Effector memory CD4-positive, alpha-beta T cell (primary cell): ENCODE measurements around the gene KLHDC4.

Experiments used
- DNase-seq, 3 donors: peaks; one replicate each; pipeline ENCODE4 v3.0.0-alpha.2; 2020
- H3K27ac ChIP-seq: 2 replicates; pipeline ENCODE4 v1.7.0; 2013; ENCODE audit warnings: mild to moderate bottlenecking, low read length, moderate library complexity; ENCODE audit not compliant: insufficient read depth, poor library complexity, severe bottlenecking
- H3K27me3 ChIP-seq: replicated peaks from 2 replicates; pipeline ENCODE4 v1.7.0; 2013; ENCODE audit warnings: mild to moderate bottlenecking, low read length; ENCODE audit not compliant: insufficient read depth, control insufficient read depth, poor library complexity, severe bottlenecking
- H3K36me3 ChIP-seq: 2 replicates; pipeline ENCODE4 v1.7.0; 2013; ENCODE audit warnings: mild to moderate bottlenecking, low read length, moderate library complexity; ENCODE audit not compliant: control insufficient read depth, insufficient read depth
- H3K4me1 ChIP-seq: 2 replicates; pipeline ENCODE4 v1.7.0; 2013; ENCODE audit warnings: low read length, mild to moderate bottlenecking; ENCODE audit not compliant: control insufficient read depth, insufficient read depth, poor library complexity, severe bottlenecking
- H3K4me3 ChIP-seq: 2 replicates; pipeline ENCODE4 v1.7.0; 2013; ENCODE audit warnings: low read length, low read depth, mild to moderate bottlenecking; ENCODE audit not compliant: insufficient read depth, poor library complexity, severe bottlenecking
- H3K9me3 ChIP-seq: 2 replicates; pipeline ENCODE4 v1.7.0; 2013; ENCODE audit warnings: mild to moderate bottlenecking, low read length, moderate library complexity; ENCODE audit not compliant: control insufficient read depth

KLHDC4 gene

GRCh38 chr16:87667443-87667842 lies 98.3 kb downstream of the KLHDC4 start:
- H3K36me3 ChIP-seq = no peaks in the 10 kb centered on the region
- no peaks in the 10 kb centered on the region for H3K4me1 ChIP-seq
- no peaks in the 10 kb centered on the region for H3K9me3 ChIP-seq
- H3K27ac ChIP-seq = no peak overlapping the region
- no peaks in the 10 kb centered on the region for H3K27me3 ChIP-seq
- H3K4me3 ChIP-seq = no peak overlapping the region
- DNase-seq = no peak

GRCh38 chr16:87666919-87667318 lies 98.9 kb downstream of the KLHDC4 start:
- Histone ChIP-seq H3K4me1 (no peaks in the 10 kb centered on the region), H3K27ac (no peak overlapping the region), H3K4me3 (no peak overlapping the region), H3K36me3 (no peaks in the 10 kb centered on the region), H3K27me3 (no peaks in the 10 kb centered on the region), H3K9me3 (no peaks in the 10 kb centered on the region)
- DNase-seq = no peak

DNA sequence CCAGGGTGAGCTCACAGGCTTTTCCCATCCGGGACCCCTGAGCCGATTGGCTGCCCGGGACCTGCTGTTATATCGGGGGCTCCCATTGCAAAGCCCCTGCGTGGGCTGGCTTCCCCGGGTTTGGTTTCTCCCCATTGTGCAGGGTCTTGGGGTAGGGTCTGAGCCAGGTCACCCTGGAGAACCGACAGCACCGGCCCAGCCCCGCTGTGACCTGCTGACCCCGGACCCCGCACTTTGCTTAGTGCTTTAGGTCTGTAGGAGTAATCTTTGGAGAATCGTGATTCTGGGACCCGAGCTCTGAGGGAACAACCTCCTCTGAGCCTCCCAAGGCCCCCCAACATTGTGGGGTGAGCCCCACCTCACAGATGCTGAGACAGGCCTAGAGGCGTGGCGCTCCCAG lies 100.6 kb downstream of the KLHDC4 start:
- H3K27me3 ChIP-seq = no peaks in the 10 kb centered on the region

GRCh38 chr16:87664792-87665191 lies 101.0 kb downstream of the KLHDC4 start:
- H3K27me3 ChIP-seq = no peaks in the 10 kb centered on the region
- no peak overlapping the region for H3K27ac ChIP-seq

More for the DNA sequence above, 100.6 kb downstream of the KLHDC4 start:
- no peaks in the 10 kb centered on the region for H3K4me1 ChIP-seq
- DNase-seq = no peak
- H3K27ac ChIP-seq = no peak overlapping the region
- H3K4me3 ChIP-seq = no peak overlapping the region
- no peaks in the 10 kb centered on the region for H3K36me3 ChIP-seq
- H3K9me3 ChIP-seq = no peaks in the 10 kb centered on the region

DNA sequence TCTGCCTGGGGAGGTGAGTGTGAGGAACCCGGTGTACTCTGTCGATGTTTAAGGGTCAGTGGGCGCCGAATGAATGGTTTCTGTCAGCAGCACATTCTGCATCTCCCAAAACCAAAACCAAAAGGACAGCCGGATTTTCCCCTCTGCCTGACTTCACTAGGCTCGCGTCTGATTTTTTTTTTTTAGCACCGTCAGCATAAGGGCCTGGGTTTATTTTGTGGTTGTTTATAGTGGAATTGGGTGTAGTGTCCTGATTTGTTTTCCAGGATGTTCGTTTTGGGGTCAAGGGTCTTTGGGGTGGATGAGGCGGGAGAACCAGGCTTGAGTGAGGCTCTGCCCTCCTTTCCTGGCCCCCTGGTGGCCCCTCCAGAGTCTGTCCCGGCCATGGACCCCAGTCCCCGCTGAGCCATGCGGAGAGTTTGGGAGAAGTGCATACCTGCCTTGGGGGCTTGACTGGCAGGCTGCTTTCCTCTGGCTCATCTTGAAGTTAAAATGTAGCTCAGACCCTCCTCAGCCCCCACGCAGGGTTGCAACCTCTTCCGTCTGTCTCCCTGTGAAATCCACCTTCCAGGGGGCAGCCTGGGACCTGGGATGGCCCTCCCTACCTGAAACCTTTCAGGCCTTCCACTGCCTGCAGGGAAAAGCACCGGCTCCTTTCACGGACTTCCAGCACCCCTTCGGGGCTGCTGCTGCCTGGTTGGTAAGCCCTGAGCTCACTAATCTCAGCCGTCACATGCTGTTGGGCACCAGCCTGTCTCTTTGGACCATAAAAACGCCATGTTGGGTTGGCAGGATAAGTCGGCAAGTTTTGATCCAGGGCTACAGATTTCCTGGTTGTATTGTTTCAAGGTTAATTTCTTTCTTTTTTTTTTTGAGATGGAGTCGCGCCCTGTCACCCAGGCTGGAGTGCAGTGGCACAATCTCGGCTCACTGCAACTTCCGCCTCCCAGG lies 103.3 kb downstream of the KLHDC4 start:
- Histone ChIP-seq H3K4me1 (no peaks in the 10 kb centered on the region), H3K36me3 (no peaks in the 10 kb centered on the region), H3K27ac (no peak overlapping the region), H3K27me3 (no peaks in the 10 kb centered on the region), H3K9me3 (no peaks in the 10 kb centered on the region), H3K4me3 (no peak overlapping the region)
- DNase-seq = no peak

More at GRCh38 chr16:87664792-87665191, 101.0 kb downstream of the KLHDC4 start:
- H3K4me3 ChIP-seq = no peak overlapping the region
- H3K9me3 ChIP-seq = no peaks in the 10 kb centered on the region
- no peak for DNase-seq
- H3K4me1 ChIP-seq = no peaks in the 10 kb centered on the region
- no peaks in the 10 kb centered on the region for H3K36me3 ChIP-seq

GRCh38 chr16:87661561-87661960 lies 104.2 kb downstream of the KLHDC4 start:
- Histone ChIP-seq H3K27ac (no peak overlapping the region), H3K9me3 (no peaks in the 10 kb centered on the region), H3K27me3 (no peaks in the 10 kb centered on the region), H3K36me3 (no peaks in the 10 kb centered on the region), H3K4me3 (no peak overlapping the region), H3K4me1 (no peaks in the 10 kb centered on the region)
- no peak for DNase-seq

- H3K27me3 ChIP-seq = no peaks in the 10 kb centered on the region
- H3K4me1 ChIP-seq = no peaks in the 10 kb centered on the region
- no peaks in the 10 kb centered on the region for H3K36me3 ChIP-seq
- DNase-seq = no peak
- H3K9me3 ChIP-seq = no peaks in the 10 kb centered on the region
- no peak overlapping the region for H3K4me3 ChIP-seq
- no peak overlapping the region for H3K27ac ChIP-seq
These were observed 107.1 kb downstream of the KLHDC4 start for GRCh38 chr16:87658564-87659225.
